Nucleus accumbens (tissue), 56 donors: Measurements from ENCODE around the gene MYO16.

Source experiments
- DNase-seq, 56 donors: peaks; one replicate each; lab custom pipeline; 2025; lab: John Stamatoyannopoulos, UW

MYO16 gene

GRCh38 chr13:109140054-109140453 is 510.6 kb downstream of the MYO16 start:
- no peak for DNase-seq

DNA sequence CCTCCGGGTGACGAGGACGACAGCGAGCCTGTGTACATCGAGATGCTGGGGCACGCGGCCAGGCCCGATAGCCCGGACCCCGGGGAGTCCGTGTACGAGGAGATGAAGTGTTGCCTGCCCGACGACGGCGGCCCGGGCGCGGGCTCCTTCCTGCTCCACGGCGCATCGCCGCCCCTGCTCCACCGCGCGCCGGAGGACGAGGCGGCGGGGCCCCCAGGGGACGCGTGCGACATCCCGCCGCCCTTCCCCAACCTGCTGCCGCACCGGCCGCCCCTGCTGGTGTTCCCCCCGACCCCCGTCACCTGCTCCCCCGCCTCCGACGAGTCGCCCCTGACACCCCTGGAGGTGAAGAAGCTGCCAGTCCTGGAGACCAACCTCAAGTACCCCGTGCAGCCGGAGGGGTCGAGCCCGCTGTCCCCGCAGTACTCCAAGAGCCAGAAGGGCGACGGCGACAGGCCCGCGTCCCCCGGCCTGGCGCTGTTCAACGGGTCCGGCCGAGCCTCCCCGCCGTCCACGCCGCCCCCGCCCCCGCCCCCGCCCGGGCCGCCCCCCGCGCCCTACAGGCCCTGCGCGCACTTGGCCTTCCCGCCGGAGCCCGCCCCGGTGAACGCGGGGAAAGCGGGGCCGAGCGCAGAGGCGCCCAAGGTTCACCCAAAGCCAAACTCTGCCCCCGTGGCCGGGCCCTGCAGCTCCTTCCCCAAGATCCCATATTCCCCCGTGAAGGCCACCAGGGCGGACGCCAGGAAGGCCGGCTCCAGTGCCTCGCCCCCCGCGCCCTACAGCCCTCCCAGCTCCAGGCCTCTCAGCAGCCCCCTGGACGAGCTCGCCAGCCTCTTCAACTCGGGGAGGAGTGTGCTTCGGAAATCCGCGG is 511.3 kb downstream of the MYO16 start:
- no peak for DNase-seq

DNA sequence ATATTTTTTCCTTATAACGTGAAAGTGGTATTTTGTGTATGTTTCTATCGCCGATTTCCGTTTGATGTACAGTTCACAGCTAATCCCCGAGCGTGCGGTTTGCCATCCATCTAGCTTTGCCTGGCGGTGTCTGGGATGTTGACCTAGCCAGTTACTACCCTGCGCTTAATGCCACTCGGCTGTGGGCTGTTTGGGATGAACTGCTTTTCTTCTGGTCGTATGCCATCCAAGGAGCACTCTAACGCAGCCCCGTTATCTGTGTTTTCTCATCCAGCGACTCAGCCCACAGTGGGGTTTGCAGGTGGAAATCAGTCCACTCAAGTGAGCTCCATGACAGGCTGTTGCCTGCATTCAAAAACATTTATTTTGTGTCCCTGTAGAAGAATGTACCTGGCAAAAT is 512.3 kb downstream of the MYO16 start:
- DNase-seq: no peak

GRCh38 chr13:109144693-109145437 is 515.5 kb downstream of the MYO16 start:
- DNase-seq: no peak

GRCh38 chr13:109145631-109146030 is 516.2 kb downstream of the MYO16 start:
- DNase-seq: peak in 13 of 56 donors; percentile 7 to 57 (median 28)

- no peak for DNase-seq
These were observed 517.0 kb downstream of the MYO16 start for GRCh38 chr13:109146393-109146792.

DNA sequence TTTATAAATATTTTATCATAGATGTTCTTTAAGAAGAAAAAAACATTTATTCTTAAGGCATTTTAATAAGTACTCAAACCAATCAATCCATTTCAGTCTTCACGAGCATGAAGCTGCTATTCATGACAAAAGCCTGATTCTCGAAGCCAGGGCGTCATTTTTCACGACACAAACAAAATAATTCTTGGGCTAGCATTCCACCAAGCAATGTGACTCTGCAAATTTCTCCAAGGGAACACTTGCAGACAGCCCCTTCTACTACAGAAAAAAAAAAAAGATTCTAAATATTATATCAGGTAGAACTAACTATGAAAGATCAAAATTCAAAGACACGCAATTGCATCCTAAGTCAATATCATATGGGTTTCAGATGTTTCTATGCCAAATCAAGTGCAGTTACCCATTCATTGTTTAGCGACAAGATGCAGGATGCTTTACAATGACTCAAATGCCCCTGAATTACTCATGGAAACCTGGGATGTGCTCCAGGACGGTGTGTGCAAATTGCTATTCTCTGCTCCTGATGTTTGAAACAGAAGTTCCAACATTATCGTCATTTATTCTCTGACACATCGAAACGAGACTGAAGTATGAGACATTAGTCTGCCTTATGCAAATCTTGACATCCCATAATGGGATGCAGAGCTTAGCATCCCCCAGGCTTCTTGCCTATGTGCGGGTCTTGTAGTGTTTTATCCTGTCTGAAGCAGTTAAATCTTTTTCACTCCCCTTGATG is 517.7 kb downstream of the MYO16 start:
- no peak for DNase-seq

- DNase-seq: no peak
These were observed 518.8 kb downstream of the MYO16 start for GRCh38 chr13:109148243-109148642.

- no peak for DNase-seq
These were observed 521.3 kb downstream of the MYO16 start for GRCh38 chr13:109150696-109151095.

DNA sequence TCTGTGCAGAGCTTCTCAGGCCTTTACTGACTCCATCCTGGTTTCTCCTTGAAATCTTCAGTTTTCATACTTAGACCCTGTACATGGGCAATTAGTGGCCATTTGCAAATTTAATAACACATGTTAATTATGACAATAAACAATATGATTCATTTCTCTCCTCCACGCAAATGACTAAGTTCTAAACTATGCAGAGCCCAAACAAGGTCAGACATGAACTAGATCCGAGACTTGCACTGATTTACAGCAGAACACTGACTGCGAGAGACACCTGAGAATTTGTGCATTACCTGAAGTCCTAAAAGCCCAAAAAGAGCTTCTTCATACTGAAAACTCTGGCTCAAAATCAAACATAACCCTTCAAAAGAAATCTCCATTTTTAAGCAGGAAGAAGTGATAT is 521.8 kb downstream of the MYO16 start:
- no peak for DNase-seq

GRCh38 chr13:109151696-109152095 is 522.3 kb downstream of the MYO16 start:
- no peak for DNase-seq

GRCh38 chr13:109152311-109152820 is 523.0 kb downstream of the MYO16 start:
- no peak for DNase-seq

DNA sequence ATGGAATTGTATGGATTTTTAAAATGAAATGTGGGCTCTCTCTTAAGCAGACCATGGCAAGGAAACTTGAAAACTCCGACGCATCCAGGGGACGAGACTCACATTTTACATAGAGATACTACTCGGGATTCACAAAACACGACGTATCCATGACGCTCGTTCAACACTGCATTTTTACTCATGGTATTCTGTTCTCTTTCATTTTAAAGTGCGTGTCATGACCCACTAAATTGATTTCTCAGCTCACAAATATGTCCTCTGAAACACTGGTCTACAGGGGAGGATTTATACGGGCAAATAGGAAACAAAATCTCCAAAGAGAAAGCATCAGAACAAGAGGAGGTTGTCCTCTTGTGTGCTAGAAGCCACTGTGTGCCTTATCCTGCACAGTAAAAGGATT is 523.5 kb downstream of the MYO16 start:
- no peak for DNase-seq

GRCh38 chr13:109154146-109154545 is 524.7 kb downstream of the MYO16 start:
- DNase-seq: no peak

GRCh38 chr13:109154546-109154945 is 525.1 kb downstream of the MYO16 start:
- DNase-seq: no peak

- DNase-seq: no peak
These were observed 525.8 kb downstream of the MYO16 start for GRCh38 chr13:109154966-109155761.

GRCh38 chr13:109156181-109156935 is 526.9 kb downstream of the MYO16 start:
- peak in 1 of 56 donors; percentile 18 for DNase-seq

DNA sequence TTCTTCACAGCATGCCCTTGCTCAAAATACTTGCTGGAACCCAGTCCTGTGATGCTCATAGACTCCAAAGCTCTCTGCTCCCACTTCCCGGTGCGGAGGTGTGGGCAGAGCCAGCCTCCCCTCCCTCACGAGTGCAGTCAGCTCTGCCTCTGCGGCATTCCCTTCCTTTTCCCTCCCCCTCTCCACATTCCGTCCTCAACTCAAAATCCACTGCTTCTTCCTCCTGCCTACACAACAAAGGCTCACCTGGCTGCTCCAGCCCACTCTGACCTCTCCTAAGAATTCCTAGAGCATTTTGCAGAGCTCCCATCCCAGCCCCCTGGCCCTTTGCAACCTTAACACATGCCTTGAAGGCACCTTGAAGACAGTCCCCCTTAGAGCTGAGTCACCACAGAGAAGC is 527.9 kb downstream of the MYO16 start:
- no peak for DNase-seq

GRCh38 chr13:109158383-109158782 is 529.0 kb downstream of the MYO16 start:
- no peak for DNase-seq
